ENCODE measurements around the gene SLC15A4.
A peak's percentile ranks its signal among the peaks of the same experiment; 100 is the strongest.
"Not testable (repeated sequence)": the region's sequence is repeated elsewhere in the genome, so short reads cannot be mapped to it uniquely, and the experiment has no call there.

The SLC15A4 gene

GRCh38 chr12:128811806-128812205 is 12.0 kb downstream of the SLC15A4 start:
- no peak for DNase-seq
- H3K4me3 Mint-ChIP-seq, result no peak overlapping the region

GRCh38 chr12:128810182-128811127 is 13.3 kb downstream of the SLC15A4 start:
- peaks cover 97% of the 10 kb centered on the region for H3K36me3 Mint-ChIP-seq (ENCODE audit: low read depth)
- H3K27ac Mint-ChIP-seq, result peak overlapping the region; percentile 87
- peak; percentile 64 for DNase-seq
- peak overlapping the region; percentile 47 for H3K4me3 Mint-ChIP-seq
- H3K27me3 Mint-ChIP-seq, result no peaks in the 10 kb centered on the region
- H3K4me1 Mint-ChIP-seq (ENCODE audit: low read depth), result peaks cover 58% of the 10 kb centered on the region
- no peaks in the 10 kb centered on the region for H3K9me3 Mint-ChIP-seq

More at GRCh38 chr12:128811806-128812205, 12.0 kb downstream of the SLC15A4 start:
- Mint-ChIP-seq H3K27ac (peak overlapping the region; percentile 11), H3K27me3 (no peaks in the 10 kb centered on the region), H3K36me3 (ENCODE audit: low read depth) (peaks cover 89% of the 10 kb centered on the region), H3K4me1 (ENCODE audit: low read depth) (peaks cover 69% of the 10 kb centered on the region), H3K9me3 (no peaks in the 10 kb centered on the region)

- Mint-ChIP-seq H3K9me3 (no peaks in the 10 kb centered on the region), H3K36me3 (ENCODE audit: low read depth) (peaks cover 94% of the 10 kb centered on the region), H3K27ac (no peak overlapping the region), H3K4me1 (ENCODE audit: low read depth) (peaks cover 44% of the 10 kb centered on the region), H3K4me3 (no peak overlapping the region), H3K27me3 (no peaks in the 10 kb centered on the region)
- no peak for DNase-seq
Measured at GRCh38 chr12:128808651-128809050, 15.1 kb downstream of the SLC15A4 start.

- Mint-ChIP-seq H3K27me3 (no peaks in the 10 kb centered on the region), H3K36me3 (ENCODE audit: low read depth) (peaks cover 94% of the 10 kb centered on the region), H3K4me3 (no peak overlapping the region), H3K9me3 (no peaks in the 10 kb centered on the region), H3K27ac (no peak overlapping the region), H3K4me1 (ENCODE audit: low read depth) (peaks cover 37% of the 10 kb centered on the region)
- no peak for DNase-seq
Measured at GRCh38 chr12:128807161-128807724, 16.5 kb downstream of the SLC15A4 start.

GRCh38 chr12:128806573-128806972 is 17.2 kb downstream of the SLC15A4 start:
- no peak for DNase-seq
- no peaks in the 10 kb centered on the region for H3K27me3 Mint-ChIP-seq
- H3K36me3 Mint-ChIP-seq (ENCODE audit: low read depth), result peaks cover 94% of the 10 kb centered on the region
- H3K9me3 Mint-ChIP-seq, result no peaks in the 10 kb centered on the region
- H3K4me1 Mint-ChIP-seq (ENCODE audit: low read depth), result peaks cover 32% of the 10 kb centered on the region
- H3K4me3 Mint-ChIP-seq, result no peak overlapping the region
- H3K27ac Mint-ChIP-seq, result no peak overlapping the region

GRCh38 chr12:128805406-128805805 is 18.4 kb downstream of the SLC15A4 start:
- not testable (repeated sequence) for H3K9me3 Mint-ChIP-seq, H3K27ac Mint-ChIP-seq, H3K4me3 Mint-ChIP-seq, H3K27me3 Mint-ChIP-seq, DNase-seq
- Mint-ChIP-seq H3K4me1 (ENCODE audit: low read depth) (peaks cover 21% of the 10 kb centered on the region), H3K36me3 (ENCODE audit: low read depth) (peaks cover 96% of the 10 kb centered on the region)

GRCh38 chr12:128804762-128805161 is 19.0 kb downstream of the SLC15A4 start:
- DNase-seq, result no peak
- Mint-ChIP-seq H3K4me1 (ENCODE audit: low read depth) (peaks cover 14% of the 10 kb centered on the region), H3K27me3 (no peaks in the 10 kb centered on the region), H3K4me3 (no peak overlapping the region), H3K9me3 (no peaks in the 10 kb centered on the region), H3K36me3 (ENCODE audit: low read depth) (peaks cover 96% of the 10 kb centered on the region), H3K27ac (no peak overlapping the region)

- Mint-ChIP-seq H3K4me3 (no peak overlapping the region), H3K27ac (no peak overlapping the region), H3K4me1 (ENCODE audit: low read depth) (peaks cover 8% of the 10 kb centered on the region), H3K36me3 (ENCODE audit: low read depth) (peaks cover 96% of the 10 kb centered on the region), H3K27me3 (no peaks in the 10 kb centered on the region), H3K9me3 (no peaks in the 10 kb centered on the region)
- DNase-seq, result no peak
Measured at GRCh38 chr12:128803788-128804187, 20.0 kb downstream of the SLC15A4 start.

GRCh38 chr12:128802756-128803155 is 21.0 kb downstream of the SLC15A4 start:
- H3K4me1 Mint-ChIP-seq (ENCODE audit: low read depth), result peaks cover 13% of the 10 kb centered on the region
- no peak overlapping the region for H3K27ac Mint-ChIP-seq

GRCh38 chr12:128801879-128802391 is 21.8 kb downstream of the SLC15A4 start:
- DNase-seq, result no peak
- peaks cover 96% of the 10 kb centered on the region for H3K36me3 Mint-ChIP-seq (ENCODE audit: low read depth)
- no peak overlapping the region for H3K4me3 Mint-ChIP-seq
- no peaks in the 10 kb centered on the region for H3K9me3 Mint-ChIP-seq
- H3K4me1 Mint-ChIP-seq (ENCODE audit: low read depth), result peaks cover 19% of the 10 kb centered on the region
- H3K27me3 Mint-ChIP-seq, result no peaks in the 10 kb centered on the region
- H3K27ac Mint-ChIP-seq, result peak overlapping the region; percentile 22

More at GRCh38 chr12:128802756-128803155, 21.0 kb downstream of the SLC15A4 start:
- Mint-ChIP-seq H3K4me3 (no peak overlapping the region), H3K27me3 (no peaks in the 10 kb centered on the region), H3K9me3 (no peaks in the 10 kb centered on the region), H3K36me3 (ENCODE audit: low read depth) (peaks cover 96% of the 10 kb centered on the region)
- DNase-seq, result no peak

GRCh38 chr12:128800606-128801005 is 23.2 kb downstream of the SLC15A4 start:
- Mint-ChIP-seq H3K9me3 (no peaks in the 10 kb centered on the region), H3K4me1 (ENCODE audit: low read depth) (peaks cover 29% of the 10 kb centered on the region), H3K4me3 (no peak overlapping the region), H3K36me3 (ENCODE audit: low read depth) (peaks cover 96% of the 10 kb centered on the region), H3K27me3 (no peaks in the 10 kb centered on the region), H3K27ac (no peak overlapping the region)
- no peak for DNase-seq

GRCh38 chr12:128798571-128799341 is 25.0 kb downstream of the SLC15A4 start:
- Mint-ChIP-seq H3K27ac (no peak overlapping the region), H3K4me3 (no peak overlapping the region), H3K4me1 (ENCODE audit: low read depth) (peaks cover 41% of the 10 kb centered on the region), H3K36me3 (ENCODE audit: low read depth) (peaks cover 100% of the 10 kb centered on the region), H3K27me3 (no peaks in the 10 kb centered on the region), H3K9me3 (no peaks in the 10 kb centered on the region)
- no peak for DNase-seq

- Mint-ChIP-seq H3K4me1 (ENCODE audit: low read depth) (peaks cover 37% of the 10 kb centered on the region), H3K4me3 (no peak overlapping the region), H3K9me3 (no peaks in the 10 kb centered on the region), H3K27me3 (no peaks in the 10 kb centered on the region), H3K27ac (peak overlapping the region; percentile 86), H3K36me3 (ENCODE audit: low read depth) (peaks cover 99% of the 10 kb centered on the region)
- DNase-seq, result no peak
Measured at GRCh38 chr12:128797119-128798118, 26.3 kb downstream of the SLC15A4 start.

Measured in activated T-cell treated with anti-CD3 and anti-CD28 coated beads, Interleukin-2, amount 50 U/mL, for 24 hours (primary cell).